Transverse colon (tissue), 3 donors: ENCODE results near the gene HOXD3.

Experiments used
- POLR2A ChIP-seq: fragments of 450-650 bp; IDR thresholded peaks from one replicate; pipeline ENCODE4 v1.6.1; 2016; ENCODE audit warnings: antibody characterized with exemption, mild to moderate bottlenecking, moderate library complexity
- TF ChIP-seq, protein P1 (sequence below), 5 experiments: fragments of 200-600 bp in 3 of 5; fragments of 450-650 bp in 2 of 5; sonication (generic) in 3 of 5; IDR thresholded peaks; 1 replicate in 2 of 5; 2 replicates in 3 of 5; pipeline ENCODE4 v1.5.1; 2016 to 2017; ENCODE audit warnings: antibody characterized with exemption in 5 of 5, inconsistent platforms in 3 of 5, mild to moderate bottlenecking in 2 of 5, moderate library complexity in 1 of 5

DNA sequence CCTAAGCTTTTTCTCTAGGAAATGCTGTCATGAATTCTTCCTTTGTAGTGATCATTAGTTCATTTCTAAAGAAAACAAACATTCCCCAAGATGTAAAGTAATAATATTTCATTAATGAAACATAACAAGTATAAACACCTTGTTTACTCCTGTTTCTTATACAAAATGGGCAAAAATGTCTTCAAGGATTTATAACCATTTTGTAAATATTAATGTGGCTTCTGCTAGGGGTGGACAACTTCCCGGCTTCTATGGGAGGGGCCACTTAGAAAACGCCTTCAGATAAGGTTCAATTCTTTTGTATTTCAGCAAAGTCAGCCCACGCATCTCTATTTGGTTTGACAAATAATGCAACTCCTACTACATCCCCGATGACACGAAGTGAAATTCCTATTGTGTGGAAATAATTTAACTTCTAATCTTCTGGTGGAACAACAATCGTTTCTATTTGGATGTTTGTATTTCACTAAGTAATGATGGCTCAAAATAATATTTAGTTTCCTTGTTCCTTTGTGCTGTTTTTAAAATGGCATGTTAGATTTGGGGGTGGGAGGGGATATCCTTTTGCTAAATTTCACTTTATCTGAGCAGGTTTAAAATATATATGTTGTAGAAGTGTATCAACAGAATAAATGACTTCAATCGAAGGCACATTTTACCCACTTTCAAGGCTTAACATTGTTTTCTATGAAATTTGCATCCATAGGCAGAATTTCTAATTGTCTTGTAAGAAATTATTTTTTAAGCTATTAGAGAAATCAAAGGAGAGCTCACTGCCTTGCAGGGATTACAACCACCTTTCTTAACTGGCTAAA, 16.7 kb downstream of the HOXD3 start:
- TF ChIP-seq, protein P1, sequence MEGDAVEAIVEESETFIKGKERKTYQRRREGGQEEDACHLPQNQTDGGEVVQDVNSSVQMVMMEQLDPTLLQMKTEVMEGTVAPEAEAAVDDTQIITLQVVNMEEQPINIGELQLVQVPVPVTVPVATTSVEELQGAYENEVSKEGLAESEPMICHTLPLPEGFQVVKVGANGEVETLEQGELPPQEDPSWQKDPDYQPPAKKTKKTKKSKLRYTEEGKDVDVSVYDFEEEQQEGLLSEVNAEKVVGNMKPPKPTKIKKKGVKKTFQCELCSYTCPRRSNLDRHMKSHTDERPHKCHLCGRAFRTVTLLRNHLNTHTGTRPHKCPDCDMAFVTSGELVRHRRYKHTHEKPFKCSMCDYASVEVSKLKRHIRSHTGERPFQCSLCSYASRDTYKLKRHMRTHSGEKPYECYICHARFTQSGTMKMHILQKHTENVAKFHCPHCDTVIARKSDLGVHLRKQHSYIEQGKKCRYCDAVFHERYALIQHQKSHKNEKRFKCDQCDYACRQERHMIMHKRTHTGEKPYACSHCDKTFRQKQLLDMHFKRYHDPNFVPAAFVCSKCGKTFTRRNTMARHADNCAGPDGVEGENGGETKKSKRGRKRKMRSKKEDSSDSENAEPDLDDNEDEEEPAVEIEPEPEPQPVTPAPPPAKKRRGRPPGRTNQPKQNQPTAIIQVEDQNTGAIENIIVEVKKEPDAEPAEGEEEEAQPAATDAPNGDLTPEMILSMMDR (IDR thresholded peaks at IDR 0.05), result no peak
- no peak for TF ChIP-seq POLR2A
